ENCODE measurements around the gene CNOT6L.

DNA sequence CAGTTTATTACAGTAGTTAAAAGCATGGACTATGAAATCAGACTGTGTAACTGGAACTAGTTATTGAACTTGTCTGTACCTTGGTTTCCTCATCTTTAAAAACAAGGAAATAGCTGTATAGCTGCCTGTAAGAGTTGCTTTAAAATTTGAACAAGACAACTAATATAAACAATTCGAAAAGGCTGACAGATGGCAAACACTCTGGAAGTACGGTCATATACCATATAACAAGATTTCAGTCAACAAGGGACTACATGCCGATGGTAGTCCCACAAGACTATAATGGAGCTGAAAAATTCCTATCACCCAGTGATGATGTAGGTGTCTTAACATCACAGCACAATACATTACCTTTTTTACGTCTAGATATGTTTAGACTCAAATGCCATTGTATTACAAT, 78.7 kb downstream of the CNOT6L start:
- TF ChIP-seq, protein P1, sequence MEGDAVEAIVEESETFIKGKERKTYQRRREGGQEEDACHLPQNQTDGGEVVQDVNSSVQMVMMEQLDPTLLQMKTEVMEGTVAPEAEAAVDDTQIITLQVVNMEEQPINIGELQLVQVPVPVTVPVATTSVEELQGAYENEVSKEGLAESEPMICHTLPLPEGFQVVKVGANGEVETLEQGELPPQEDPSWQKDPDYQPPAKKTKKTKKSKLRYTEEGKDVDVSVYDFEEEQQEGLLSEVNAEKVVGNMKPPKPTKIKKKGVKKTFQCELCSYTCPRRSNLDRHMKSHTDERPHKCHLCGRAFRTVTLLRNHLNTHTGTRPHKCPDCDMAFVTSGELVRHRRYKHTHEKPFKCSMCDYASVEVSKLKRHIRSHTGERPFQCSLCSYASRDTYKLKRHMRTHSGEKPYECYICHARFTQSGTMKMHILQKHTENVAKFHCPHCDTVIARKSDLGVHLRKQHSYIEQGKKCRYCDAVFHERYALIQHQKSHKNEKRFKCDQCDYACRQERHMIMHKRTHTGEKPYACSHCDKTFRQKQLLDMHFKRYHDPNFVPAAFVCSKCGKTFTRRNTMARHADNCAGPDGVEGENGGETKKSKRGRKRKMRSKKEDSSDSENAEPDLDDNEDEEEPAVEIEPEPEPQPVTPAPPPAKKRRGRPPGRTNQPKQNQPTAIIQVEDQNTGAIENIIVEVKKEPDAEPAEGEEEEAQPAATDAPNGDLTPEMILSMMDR (conservative IDR thresholded peaks at IDR 0.05): no peak
- TF ChIP-seq ZFX (IDR thresholded peaks at IDR 0.05): no peak

Data from C4-2B (cell line).